Gastroesophageal sphincter (tissue), 4 donors: ENCODE measurements around the gene TSHZ2. TPM values are rescaled to one million over a fixed set of nuclear protein-coding genes. Genes with fewer than 3 reads are reported as not detected.
"Not testable (repeated sequence)": the region's sequence is repeated elsewhere in the genome, so short reads cannot be mapped to it uniquely, and the experiment has no call there.

Source experiments
- ATAC-seq: fragments of 150-250 bp; one replicate; pipeline ENCODE4 v1.9.1; 2016; ENCODE audit warnings: mild to moderate bottlenecking, moderate library complexity
- H3K27ac ChIP-seq, 4 donors: fragments of 200-600 bp; sonication (generic) in 3 of 4; 1 replicate in 3 of 4; 2 replicates in 1 of 4; pipeline ENCODE4 v1.5.1; 2016 to 2019
- H3K27me3 ChIP-seq: fragments of 200-600 bp; sonication (generic); one replicate; pipeline ENCODE4 v1.5.1; 2019
- H3K36me3 ChIP-seq, 2 donors: fragments of 200-600 bp; sonication (generic); one replicate each; pipeline ENCODE4 v1.5.1; 2019; ENCODE audit warnings: control low read depth in 1 of 2
- H3K4me1 ChIP-seq, 3 donors: fragments of 200-600 bp; sonication (generic); 1 replicate in 2 of 3; 2 replicates in 1 of 3; pipeline ENCODE4 v1.5.1; 2016 to 2019; ENCODE audit warnings: control low read depth in 2 of 3
- H3K4me3 ChIP-seq, 2 donors: fragments of 200-600 bp; sonication (generic); one replicate each; pipeline ENCODE4 v1.5.1; 2019; ENCODE audit warnings: mild to moderate bottlenecking in 1 of 2, moderate library complexity in 1 of 2
- H3K9me3 ChIP-seq, 3 donors: fragments of 200-600 bp; sonication (generic); one replicate each; pipeline ENCODE4 v1.5.1; 2017 to 2019; ENCODE audit warnings: control low read depth in 2 of 3
- CTCF ChIP-seq, 4 experiments: fragments of 200-600 bp in 2 of 4; fragments of 450-650 bp in 2 of 4; sonication (generic) in 1 of 4; IDR thresholded peaks; one replicate each; pipeline ENCODE4 v1.5.1; 2017 to 2019; ENCODE audit warnings: antibody characterized with exemption in 4 of 4, mild to moderate bottlenecking in 2 of 4, moderate library complexity in 2 of 4
- EP300 ChIP-seq: sonication (generic); formaldehyde crosslinking; IDR thresholded peaks from one replicate; pipeline ENCODE4 v1.6.1; 2017; ENCODE audit warnings: antibody characterized with exemption, mild to moderate bottlenecking
- POLR2A ChIP-seq, 2 donors: fragments of 450-650 bp; IDR thresholded peaks; one replicate each; pipeline ENCODE4 v1.6.1; 2017; ENCODE audit warnings: antibody characterized with exemption in 2 of 2, mild to moderate bottlenecking in 2 of 2, moderate library complexity in 1 of 2
- POLR2AphosphoS5 ChIP-seq: sonication (generic); formaldehyde crosslinking; IDR thresholded peaks from one replicate; pipeline ENCODE4 v1.6.1; 2017; ENCODE audit warnings: antibody characterized with exemption
- WGBS, 2 donors: methylation state at CpG; one replicate each; pipeline ENCODE4 v1.1.5; 2018; ENCODE audit warnings: low coverage in 1 of 2; 5-methylcytosine and 5-hydroxymethylcytosine counted together
- small RNA-seq, 4 donors: library from RNA; depleted of rRNA; stranded (forward); fragments of <200 nt; gene quantifications; one replicate each; pipeline ENCODE3, GENCODE V24; 2016
- total RNA-seq, 4 donors: library from RNA; depleted of rRNA; stranded (reverse); fragments of >200 nt; gene quantifications; one replicate each; pipeline ENCODE4 v1.1.0, GENCODE V29; 2016

TSHZ2 gene
- total RNA-seq, 4 donors from 2014 or later = 9.9 to 21.3 (median 12.2) TPM

- WGBS, 2 donors = 90 to 92% methylated on average over 5 to 7 of the region's 7 CpGs
- no peak overlapping the region for H3K27ac ChIP-seq
- ATAC-seq = no peak
- TF ChIP-seq POLR2A (IDR thresholded peaks at IDR 0.05) = no peak
- TF ChIP-seq POLR2AphosphoS5 = no peak
- no peak for TF ChIP-seq EP300
- TF ChIP-seq CTCF (IDR thresholded peaks at IDR 0.05) = no peak
- H3K4me1 ChIP-seq = no peaks in the 10 kb centered on the region
- no peaks in the 10 kb centered on the region for H3K36me3 ChIP-seq
- H3K9me3 ChIP-seq = no peaks in the 10 kb centered on the region
- no peaks in the 10 kb centered on the region for H3K27me3 ChIP-seq
- H3K4me3 ChIP-seq = no peak overlapping the region
Measured at GRCh38 chr20:53534037-53534436, 561.9 kb downstream of the TSHZ2 start.

- 85 to 87% methylated on average over 3 to 4 of the region's 4 CpGs for WGBS, 2 donors
- Histone ChIP-seq H3K27me3 (no peaks in the 10 kb centered on the region), H3K36me3 (no peaks in the 10 kb centered on the region), H3K4me1 (no peaks in the 10 kb centered on the region), H3K27ac (no peak overlapping the region), H3K9me3 (no peaks in the 10 kb centered on the region), H3K4me3 (no peak overlapping the region)
- TF ChIP-seq POLR2A (IDR thresholded peaks at IDR 0.05) (no peak), EP300 (no peak), POLR2AphosphoS5 (no peak), CTCF (IDR thresholded peaks at IDR 0.05) (no peak)
- ATAC-seq = no peak
Measured at GRCh38 chr20:53535878-53536277, 563.7 kb downstream of the TSHZ2 start.

- not testable (repeated sequence) for H3K27me3 ChIP-seq, ATAC-seq, H3K27ac ChIP-seq, H3K4me1 ChIP-seq, H3K36me3 ChIP-seq, H3K9me3 ChIP-seq, H3K4me3 ChIP-seq
- WGBS, 2 donors = 72% methylated on average over 3 of the region's 3 CpGs; no CpG with 5 or more reads in 1 of the 2 donors
Measured at GRCh38 chr20:53536382-53536781, 564.2 kb downstream of the TSHZ2 start.

- no peaks in the 10 kb centered on the region for H3K4me1 ChIP-seq
- TF ChIP-seq CTCF (IDR thresholded peaks at IDR 0.05) = no peak
- no peak for TF ChIP-seq POLR2A (IDR thresholded peaks at IDR 0.05)
- TF ChIP-seq EP300 = no peak
- TF ChIP-seq POLR2AphosphoS5 = no peak
- no peaks in the 10 kb centered on the region for H3K9me3 ChIP-seq
- 31 to 60% methylated on average over 4 of the region's 4 CpGs for WGBS, 2 donors
- no peaks in the 10 kb centered on the region for H3K27me3 ChIP-seq
- H3K4me3 ChIP-seq = no peak overlapping the region
- ATAC-seq = no peak
- no peaks in the 10 kb centered on the region for H3K36me3 ChIP-seq
- no peak overlapping the region for H3K27ac ChIP-seq
Measured at GRCh38 chr20:53539516-53539915, 567.4 kb downstream of the TSHZ2 start.

Small RNA genes within 50 kb of the gene (small RNA-seq; reads per million reads assigned to genes)
- gene RF00019 = 0 reads per million in 4 donors
